ENCODE results near the gene NGEF. TPM values are rescaled to one million over a fixed set of nuclear protein-coding genes. Genes with fewer than 3 reads are reported as not detected.

NGEF gene
- total RNA-seq, 2 donors from 2014 or later, result 0.23 TPM; not detected in 1

- DNase-seq (ENCODE audit: low spot score in 2 of 2) (no peak), ATAC-seq (no peak)
- no peak overlapping the region for H3K27ac Mint-ChIP-seq
- H3K36me3 Mint-ChIP-seq, result peaks cover 0 to 6% of the 10 kb centered on the region in 2 donors
- peaks cover 7 to 13% of the 10 kb centered on the region in 2 donors for H3K9me3 Mint-ChIP-seq
These were observed 28.4 kb downstream of the NGEF start for GRCh38 chr2:232984451-232985207.

- ATAC-seq, result no peak
- H3K9me3 Mint-ChIP-seq, result peaks cover 7 to 13% of the 10 kb centered on the region in 2 donors
- H3K27ac Mint-ChIP-seq, result no peak overlapping the region
- H3K36me3 Mint-ChIP-seq, result peaks cover 0 to 6% of the 10 kb centered on the region in 2 donors
- no peak for DNase-seq (ENCODE audit: low spot score in 2 of 2)
These were observed 29.4 kb downstream of the NGEF start for GRCh38 chr2:232983669-232984140.

GRCh38 chr2:232982926-232983668 is 30.0 kb downstream of the NGEF start:
- peak overlapping the region in 1 of 2 donors; percentile 53 for H3K27ac Mint-ChIP-seq
- no peak for ATAC-seq

GRCh38 chr2:232981767-232982360 is 31.2 kb downstream of the NGEF start:
- Mint-ChIP-seq H3K27ac (no peak overlapping the region), H3K36me3 (peaks cover 0 to 6% of the 10 kb centered on the region in 2 donors), H3K9me3 (peaks cover 7 to 13% of the 10 kb centered on the region in 2 donors)
- no peak for ATAC-seq
- no peak for DNase-seq (ENCODE audit: low spot score in 2 of 2)

More at GRCh38 chr2:232982926-232983668, 30.0 kb downstream of the NGEF start:
- peaks cover 7 to 13% of the 10 kb centered on the region in 2 donors for H3K9me3 Mint-ChIP-seq
- peaks cover 0 to 6% of the 10 kb centered on the region in 2 donors for H3K36me3 Mint-ChIP-seq
- DNase-seq (ENCODE audit: low spot score in 2 of 2), result no peak

GRCh38 chr2:232981356-232981755 is 31.7 kb downstream of the NGEF start:
- DNase-seq (ENCODE audit: low spot score in 2 of 2) (no peak), ATAC-seq (no peak)
- peaks cover 0 to 6% of the 10 kb centered on the region in 2 donors for H3K36me3 Mint-ChIP-seq
- H3K27ac Mint-ChIP-seq, result no peak overlapping the region
- peaks cover 6 to 10% of the 10 kb centered on the region in 2 donors for H3K9me3 Mint-ChIP-seq

GRCh38 chr2:232980683-232981082 is 32.4 kb downstream of the NGEF start:
- H3K36me3 Mint-ChIP-seq, result peaks cover 0 to under 1% of the 10 kb centered on the region in 2 donors
- peaks cover 0 to 4% of the 10 kb centered on the region in 2 donors for H3K9me3 Mint-ChIP-seq
- no peak for DNase-seq (ENCODE audit: low spot score in 2 of 2)
- H3K27ac Mint-ChIP-seq, result no peak overlapping the region
- no peak for ATAC-seq

GRCh38 chr2:232979871-232980461 is 33.1 kb downstream of the NGEF start:
- ATAC-seq (peak; percentile 47), DNase-seq (ENCODE audit: low spot score in 2 of 2) (no peak)
- Mint-ChIP-seq H3K36me3 (no peaks in the 10 kb centered on the region), H3K27ac (peak overlapping the region in 1 of 2 donors; percentile 38), H3K9me3 (peaks cover 0 to 4% of the 10 kb centered on the region in 2 donors)

GRCh38 chr2:232977438-232977971 is 35.6 kb downstream of the NGEF start:
- no peak for ATAC-seq

GRCh38 chr2:232976666-232977437 is 36.2 kb downstream of the NGEF start:
- DNase-seq (ENCODE audit: low spot score in 2 of 2), result no peak
- Mint-ChIP-seq H3K9me3 (no peaks in the 10 kb centered on the region), H3K36me3 (no peaks in the 10 kb centered on the region), H3K27ac (no peak overlapping the region)
- no peak for ATAC-seq

More at GRCh38 chr2:232977438-232977971, 35.6 kb downstream of the NGEF start:
- Mint-ChIP-seq H3K36me3 (no peaks in the 10 kb centered on the region), H3K27ac (no peak overlapping the region), H3K9me3 (no peaks in the 10 kb centered on the region)
- DNase-seq (ENCODE audit: low spot score in 2 of 2), result no peak

GRCh38 chr2:232976176-232976575 is 36.9 kb downstream of the NGEF start:
- Mint-ChIP-seq H3K36me3 (no peaks in the 10 kb centered on the region), H3K27ac (no peak overlapping the region), H3K9me3 (no peaks in the 10 kb centered on the region)
- ATAC-seq (no peak), DNase-seq (ENCODE audit: low spot score in 2 of 2) (no peak)

- no peak for DNase-seq (ENCODE audit: low spot score in 2 of 2)
- Mint-ChIP-seq H3K27ac (no peak overlapping the region), H3K36me3 (no peaks in the 10 kb centered on the region), H3K9me3 (no peaks in the 10 kb centered on the region)
- no peak for ATAC-seq
These were observed 38.7 kb downstream of the NGEF start for GRCh38 chr2:232974396-232974795.

GRCh38 chr2:232973796-232974195 is 39.3 kb downstream of the NGEF start:
- Mint-ChIP-seq H3K36me3 (no peaks in the 10 kb centered on the region), H3K27ac (no peak overlapping the region), H3K9me3 (no peaks in the 10 kb centered on the region)
- DNase-seq (ENCODE audit: low spot score in 2 of 2) (no peak), ATAC-seq (no peak)

- DNase-seq (ENCODE audit: low spot score in 2 of 2), result no peak
- no peaks in the 10 kb centered on the region for H3K9me3 Mint-ChIP-seq
- no peak for ATAC-seq
- peak overlapping the region in 1 of 2 donors; percentile 60 for H3K27ac Mint-ChIP-seq
- H3K36me3 Mint-ChIP-seq, result no peaks in the 10 kb centered on the region
These were observed 39.9 kb downstream of the NGEF start for GRCh38 chr2:232973011-232973735.

GRCh38 chr2:232971744-232972143 is 41.3 kb downstream of the NGEF start:
- no peaks in the 10 kb centered on the region for H3K9me3 Mint-ChIP-seq
- no peaks in the 10 kb centered on the region for H3K36me3 Mint-ChIP-seq
- no peak overlapping the region for H3K27ac Mint-ChIP-seq
- ATAC-seq (no peak), DNase-seq (ENCODE audit: low spot score in 2 of 2) (no peak)

- Mint-ChIP-seq H3K27ac (no peak overlapping the region), H3K36me3 (no peaks in the 10 kb centered on the region), H3K9me3 (no peaks in the 10 kb centered on the region)
These were observed 43.0 kb downstream of the NGEF start for GRCh38 chr2:232970051-232970450.

More at GRCh38 chr2:232970051-232970450, 43.0 kb downstream of the NGEF start:
- ATAC-seq (no peak), DNase-seq (ENCODE audit: low spot score in 2 of 2) (no peak)
